Measurements from ENCODE around the gene IFRD1. TPM values are rescaled to one million over a fixed set of nuclear protein-coding genes. Genes with fewer than 3 reads are reported as not detected.

IFRD1 gene
- total and polyA plus RNA-seq, 2 donors from 2014 or later: 24.1 to 31.5 TPM

DNA sequence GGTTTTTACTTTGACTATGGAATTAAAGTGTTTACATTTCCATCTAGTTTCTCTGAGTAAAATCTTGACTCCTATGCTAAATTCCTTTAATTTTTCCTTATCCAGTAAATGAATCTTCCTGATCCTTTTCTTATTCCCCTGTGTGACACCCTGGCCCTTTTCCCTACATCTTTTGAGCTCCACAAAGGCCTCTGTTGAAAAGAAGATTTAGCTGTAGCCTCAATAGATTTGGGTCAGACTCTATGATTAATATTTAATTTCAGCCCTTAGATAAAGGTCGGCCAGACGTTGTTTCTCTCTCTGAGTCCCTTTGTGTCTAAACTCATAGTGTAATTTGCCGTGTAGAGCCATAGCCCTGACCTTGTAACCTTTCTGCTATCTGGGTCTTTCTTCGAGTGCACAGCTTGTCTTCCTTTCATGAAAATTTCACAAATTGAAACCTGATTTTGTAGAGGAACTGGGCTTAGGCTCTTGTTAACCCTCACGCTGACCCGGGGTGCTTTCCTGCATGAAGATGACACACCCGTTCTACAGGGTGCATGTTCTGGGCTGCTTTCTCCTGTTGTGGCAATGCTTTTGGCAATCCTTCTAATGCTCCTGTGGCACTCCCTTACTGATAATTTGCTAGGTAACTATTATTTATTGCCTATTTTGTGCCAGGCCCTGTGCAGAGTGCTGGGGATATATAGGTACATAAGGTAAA, 51.7 kb downstream of the IFRD1 start:
- DNase-seq (no peak), FAIRE-seq (no peak)
- TF ChIP-seq, protein P1, sequence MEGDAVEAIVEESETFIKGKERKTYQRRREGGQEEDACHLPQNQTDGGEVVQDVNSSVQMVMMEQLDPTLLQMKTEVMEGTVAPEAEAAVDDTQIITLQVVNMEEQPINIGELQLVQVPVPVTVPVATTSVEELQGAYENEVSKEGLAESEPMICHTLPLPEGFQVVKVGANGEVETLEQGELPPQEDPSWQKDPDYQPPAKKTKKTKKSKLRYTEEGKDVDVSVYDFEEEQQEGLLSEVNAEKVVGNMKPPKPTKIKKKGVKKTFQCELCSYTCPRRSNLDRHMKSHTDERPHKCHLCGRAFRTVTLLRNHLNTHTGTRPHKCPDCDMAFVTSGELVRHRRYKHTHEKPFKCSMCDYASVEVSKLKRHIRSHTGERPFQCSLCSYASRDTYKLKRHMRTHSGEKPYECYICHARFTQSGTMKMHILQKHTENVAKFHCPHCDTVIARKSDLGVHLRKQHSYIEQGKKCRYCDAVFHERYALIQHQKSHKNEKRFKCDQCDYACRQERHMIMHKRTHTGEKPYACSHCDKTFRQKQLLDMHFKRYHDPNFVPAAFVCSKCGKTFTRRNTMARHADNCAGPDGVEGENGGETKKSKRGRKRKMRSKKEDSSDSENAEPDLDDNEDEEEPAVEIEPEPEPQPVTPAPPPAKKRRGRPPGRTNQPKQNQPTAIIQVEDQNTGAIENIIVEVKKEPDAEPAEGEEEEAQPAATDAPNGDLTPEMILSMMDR (IDR thresholded peaks at IDR 0.05; ENCODE audit: borderline replicate concordance, extremely low read depth, insufficient read depth): no peak
- Histone ChIP-seq H3K27me3 (ENCODE audit: control insufficient read depth, insufficient read depth, low read length) (no peaks in the 10 kb centered on the region), H3K9ac (ENCODE audit: low read length in 3 of 3) (no peak overlapping the region), H3K36me3 (ENCODE audit: control insufficient read depth in 2 of 3, insufficient read depth in 3 of 3, low read length in 3 of 3) (no peaks in the 10 kb centered on the region), H3K4me3 (ENCODE audit: low read length in 3 of 3) (no peak overlapping the region), H3K27ac (ENCODE audit: low read depth in 2 of 2, low read length in 2 of 2) (no peak overlapping the region), H3K9me3 (ENCODE audit: control insufficient read depth in 2 of 3, insufficient read depth in 1 of 3, low read length in 3 of 3) (no peaks in the 10 kb centered on the region), H3K4me1 (ENCODE audit: control insufficient read depth in 2 of 3, insufficient read depth in 2 of 3, low read depth in 1 of 3, low read length in 3 of 3) (no peaks in the 10 kb centered on the region)
- intact Hi-C loops (cut with DNase I): no loop called here

DNA sequence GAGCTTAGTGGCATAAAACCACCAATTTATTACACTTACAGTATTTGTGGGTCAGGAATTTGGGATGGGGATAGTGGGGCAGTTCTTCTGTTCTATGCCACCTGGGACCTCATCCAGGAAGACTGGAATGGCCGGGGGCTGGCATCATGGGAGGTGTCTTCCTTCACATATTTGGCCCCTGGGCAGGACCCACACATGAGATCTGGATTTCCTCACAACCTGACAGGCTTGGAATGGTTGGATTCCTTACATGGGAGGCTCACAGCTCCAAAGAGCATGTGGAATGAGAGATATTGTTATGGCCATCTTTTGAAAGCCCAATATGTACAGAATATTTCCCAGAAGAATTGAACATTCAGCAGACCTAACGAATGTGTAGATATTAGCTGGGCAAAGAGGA, 52.4 kb downstream of the IFRD1 start:
- Histone ChIP-seq H3K27me3 (ENCODE audit: control insufficient read depth, insufficient read depth, low read length) (no peaks in the 10 kb centered on the region), H3K36me3 (ENCODE audit: control insufficient read depth in 2 of 3, insufficient read depth in 3 of 3, low read length in 3 of 3) (no peaks in the 10 kb centered on the region), H3K4me3 (ENCODE audit: low read length in 3 of 3) (no peak overlapping the region), H3K9me3 (ENCODE audit: control insufficient read depth in 2 of 3, insufficient read depth in 1 of 3, low read length in 3 of 3) (no peaks in the 10 kb centered on the region), H3K9ac (ENCODE audit: low read length in 3 of 3) (no peak overlapping the region), H3K27ac (ENCODE audit: low read depth in 2 of 2, low read length in 2 of 2) (no peak overlapping the region), H3K4me1 (ENCODE audit: control insufficient read depth in 2 of 3, insufficient read depth in 2 of 3, low read depth in 1 of 3, low read length in 3 of 3) (no peaks in the 10 kb centered on the region)
- FAIRE-seq: no peak
- TF ChIP-seq, protein P1 (IDR thresholded peaks at IDR 0.05; ENCODE audit: borderline replicate concordance, extremely low read depth, insufficient read depth): no peak
- DNase-seq: no peak
- intact Hi-C loops (cut with DNase I): no loop called here

DNA sequence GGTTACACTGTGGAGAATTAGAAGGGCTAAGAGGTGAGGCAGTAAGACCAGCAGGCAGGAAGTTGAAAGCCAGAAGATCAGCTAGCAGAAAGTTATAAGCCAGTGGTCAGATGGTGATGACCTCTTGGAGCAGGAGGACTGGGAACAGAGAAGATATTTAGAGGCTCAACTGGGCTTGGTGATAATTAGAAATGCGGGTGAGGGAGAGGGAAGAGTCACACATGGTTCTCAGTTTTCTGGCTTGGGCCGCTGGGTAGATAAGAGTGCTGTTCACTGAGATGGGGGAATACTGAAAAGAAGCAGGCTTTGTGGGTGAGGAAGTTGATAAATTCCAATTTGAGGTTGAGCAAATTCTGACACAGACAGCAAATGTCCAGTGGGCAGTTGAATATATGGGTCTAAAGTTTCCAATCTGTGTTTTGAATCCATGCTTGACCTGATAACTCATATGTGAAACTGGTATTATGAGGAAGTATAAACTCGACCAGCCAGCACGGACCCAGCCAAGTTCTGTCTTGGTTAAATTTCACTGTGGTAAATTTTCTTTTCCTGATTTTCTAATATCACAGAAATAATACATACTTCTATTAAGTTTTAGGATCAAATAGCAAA, 53.2 kb downstream of the IFRD1 start:
- Histone ChIP-seq H3K27ac (ENCODE audit: low read depth in 2 of 2, low read length in 2 of 2) (no peak overlapping the region), H3K27me3 (ENCODE audit: control insufficient read depth, insufficient read depth, low read length) (no peaks in the 10 kb centered on the region), H3K9ac (ENCODE audit: low read length in 3 of 3) (no peak overlapping the region), H3K4me3 (ENCODE audit: low read length in 3 of 3) (no peak overlapping the region), H3K36me3 (ENCODE audit: control insufficient read depth in 2 of 3, insufficient read depth in 3 of 3, low read length in 3 of 3) (no peaks in the 10 kb centered on the region), H3K9me3 (ENCODE audit: control insufficient read depth in 2 of 3, insufficient read depth in 1 of 3, low read length in 3 of 3) (no peaks in the 10 kb centered on the region), H3K4me1 (ENCODE audit: control insufficient read depth in 2 of 3, insufficient read depth in 2 of 3, low read depth in 1 of 3, low read length in 3 of 3) (no peaks in the 10 kb centered on the region)
- DNase-seq (no peak), FAIRE-seq (no peak)
- intact Hi-C loops (cut with DNase I): no loop called here
- TF ChIP-seq, protein P1 (IDR thresholded peaks at IDR 0.05; ENCODE audit: borderline replicate concordance, extremely low read depth, insufficient read depth): no peak
